ENCODE results near the gene ADIPOR2. TPM values are rescaled to one million over a fixed set of nuclear protein-coding genes. Genes with fewer than 3 reads are reported as not detected.
"Not testable (repeated sequence)": the region's sequence is repeated elsewhere in the genome, so short reads cannot be mapped to it uniquely, and the experiment has no call there.

The ADIPOR2 gene
- total and polyA plus RNA-seq, 3 donors from 2014 or later = 70.6 to 78.3 (median 75.1) TPM

DNA sequence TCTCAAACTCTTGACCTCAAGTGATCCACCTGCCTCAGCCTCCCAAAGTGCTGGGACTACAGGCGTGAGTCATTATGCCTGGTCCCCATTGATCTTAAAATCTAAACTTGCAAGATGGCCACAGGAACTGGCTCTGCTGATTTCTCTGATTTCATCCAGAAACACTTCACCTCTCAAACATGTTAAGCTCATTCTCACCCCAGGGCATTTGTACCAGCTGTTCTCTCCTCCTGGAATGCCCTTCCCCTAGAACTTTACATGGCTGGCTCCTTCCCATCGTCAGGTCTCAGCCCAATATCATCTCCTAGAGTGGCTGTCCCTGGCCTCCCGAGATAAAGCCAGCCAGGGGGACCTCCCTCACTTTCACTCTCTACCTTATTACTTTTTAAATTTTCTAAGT is 124.2 kb downstream of the ADIPOR2 start:
- Histone ChIP-seq H3K9me3 (no peaks in the 10 kb centered on the region), H3K4me3 (no peak overlapping the region), H3K36me3 (ENCODE audit: low read depth, missing control alignments) (no peaks in the 10 kb centered on the region), H3K27ac (no peak overlapping the region), H3K4me1 (peaks cover 4% of the 10 kb centered on the region), H3K27me3 (no peaks in the 10 kb centered on the region)
- 71 to 86% methylated on average over 3 of the region's 3 CpGs for WGBS, 2 donors
- intact Hi-C loops (cut with DNase I; ENCODE audit: low total_unique reads) = no loop called here
- TF ChIP-seq, protein P1, sequence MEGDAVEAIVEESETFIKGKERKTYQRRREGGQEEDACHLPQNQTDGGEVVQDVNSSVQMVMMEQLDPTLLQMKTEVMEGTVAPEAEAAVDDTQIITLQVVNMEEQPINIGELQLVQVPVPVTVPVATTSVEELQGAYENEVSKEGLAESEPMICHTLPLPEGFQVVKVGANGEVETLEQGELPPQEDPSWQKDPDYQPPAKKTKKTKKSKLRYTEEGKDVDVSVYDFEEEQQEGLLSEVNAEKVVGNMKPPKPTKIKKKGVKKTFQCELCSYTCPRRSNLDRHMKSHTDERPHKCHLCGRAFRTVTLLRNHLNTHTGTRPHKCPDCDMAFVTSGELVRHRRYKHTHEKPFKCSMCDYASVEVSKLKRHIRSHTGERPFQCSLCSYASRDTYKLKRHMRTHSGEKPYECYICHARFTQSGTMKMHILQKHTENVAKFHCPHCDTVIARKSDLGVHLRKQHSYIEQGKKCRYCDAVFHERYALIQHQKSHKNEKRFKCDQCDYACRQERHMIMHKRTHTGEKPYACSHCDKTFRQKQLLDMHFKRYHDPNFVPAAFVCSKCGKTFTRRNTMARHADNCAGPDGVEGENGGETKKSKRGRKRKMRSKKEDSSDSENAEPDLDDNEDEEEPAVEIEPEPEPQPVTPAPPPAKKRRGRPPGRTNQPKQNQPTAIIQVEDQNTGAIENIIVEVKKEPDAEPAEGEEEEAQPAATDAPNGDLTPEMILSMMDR (IDR thresholded peaks at IDR 0.05) = no peak
- no peak for TF ChIP-seq POLR2A (IDR thresholded peaks at IDR 0.05)
- DNase-seq = no peak

DNA sequence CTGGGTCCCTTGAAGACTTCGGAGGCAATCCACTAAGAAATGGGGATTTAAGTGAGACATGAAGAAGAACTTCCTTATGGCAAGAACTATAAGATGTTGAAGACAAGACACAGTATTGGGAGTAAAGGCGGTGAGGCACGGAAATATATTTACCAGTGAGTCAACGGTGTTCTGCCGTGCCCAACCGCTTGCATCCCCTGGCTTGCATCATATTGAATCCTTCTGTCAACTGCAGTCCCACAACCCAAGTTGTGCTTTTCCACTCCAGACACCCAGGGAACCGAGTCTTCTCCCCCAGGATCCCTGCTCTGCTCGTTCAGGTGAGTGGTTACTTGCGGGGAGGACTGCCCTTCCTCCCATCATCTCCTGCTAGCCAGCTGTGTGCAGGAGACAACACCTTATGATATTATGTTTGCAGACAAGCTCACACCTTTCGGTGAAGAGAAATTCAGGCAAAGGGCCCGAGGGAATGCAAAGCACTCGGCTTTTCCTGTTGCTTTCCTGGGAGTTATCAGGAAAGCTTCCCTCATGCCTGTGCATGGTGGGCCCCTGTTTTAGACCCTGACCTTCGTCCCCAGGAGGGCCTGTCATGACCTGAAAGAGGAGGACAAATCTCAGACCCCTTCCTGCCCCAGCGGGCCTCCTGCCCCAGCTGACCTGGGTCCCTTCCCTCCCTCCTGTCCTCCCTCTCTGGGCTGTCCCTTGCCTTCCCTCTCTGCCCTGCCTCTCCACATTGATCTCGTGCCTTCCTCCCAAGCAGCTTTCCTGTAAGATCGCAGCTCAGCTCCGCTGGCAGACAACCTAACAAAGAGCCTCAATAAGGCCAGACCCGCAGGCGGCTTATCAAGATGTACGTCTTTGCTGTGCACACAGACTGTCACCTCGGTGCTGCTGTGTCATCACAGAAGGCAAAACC is 125.2 kb downstream of the ADIPOR2 start:
- TF ChIP-seq, protein P1 (IDR thresholded peaks at IDR 0.05) = no peak
- TF ChIP-seq POLR2A (IDR thresholded peaks at IDR 0.05) = no peak
- Histone ChIP-seq H3K36me3 (ENCODE audit: low read depth, missing control alignments) (no peaks in the 10 kb centered on the region), H3K4me3 (no peak overlapping the region), H3K4me1 (peaks cover 9% of the 10 kb centered on the region), H3K27ac (no peak overlapping the region), H3K27me3 (no peaks in the 10 kb centered on the region), H3K9me3 (no peaks in the 10 kb centered on the region)
- WGBS, 2 donors = 69 to 73% methylated on average over 21 of the region's 21 CpGs
- intact Hi-C loops (cut with DNase I; ENCODE audit: low total_unique reads) = no loop called here
- DNase-seq = no peak

DNA sequence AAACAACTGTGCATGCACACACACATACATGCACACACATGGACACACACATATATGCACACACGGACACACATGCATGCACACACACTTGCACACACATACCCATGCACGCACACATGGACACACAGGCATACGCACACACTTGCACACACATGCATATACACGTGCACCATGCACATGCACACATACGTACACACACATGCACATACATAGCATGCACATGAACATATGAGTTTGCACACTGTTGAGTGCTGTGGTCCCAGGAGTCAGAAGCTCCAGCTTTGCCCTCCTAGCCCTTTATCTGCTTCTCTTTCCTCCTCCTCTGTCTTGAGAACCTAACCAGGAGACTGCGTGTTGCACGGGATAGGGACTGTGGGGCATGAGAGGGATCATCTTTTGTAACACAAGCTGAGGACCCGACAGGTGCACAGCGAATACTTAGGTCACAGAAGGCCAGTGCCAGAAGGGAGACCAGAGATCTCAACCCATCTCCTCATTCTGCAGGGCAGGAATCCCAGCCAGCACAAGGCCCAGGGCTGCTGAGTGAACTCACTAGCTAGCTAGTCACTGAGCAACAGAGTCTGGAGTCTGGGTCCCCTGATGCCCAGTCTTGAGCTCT is 126.0 kb downstream of the ADIPOR2 start:
- WGBS, 2 donors = 91 to 96% methylated on average over 9 of the region's 9 CpGs

DNA sequence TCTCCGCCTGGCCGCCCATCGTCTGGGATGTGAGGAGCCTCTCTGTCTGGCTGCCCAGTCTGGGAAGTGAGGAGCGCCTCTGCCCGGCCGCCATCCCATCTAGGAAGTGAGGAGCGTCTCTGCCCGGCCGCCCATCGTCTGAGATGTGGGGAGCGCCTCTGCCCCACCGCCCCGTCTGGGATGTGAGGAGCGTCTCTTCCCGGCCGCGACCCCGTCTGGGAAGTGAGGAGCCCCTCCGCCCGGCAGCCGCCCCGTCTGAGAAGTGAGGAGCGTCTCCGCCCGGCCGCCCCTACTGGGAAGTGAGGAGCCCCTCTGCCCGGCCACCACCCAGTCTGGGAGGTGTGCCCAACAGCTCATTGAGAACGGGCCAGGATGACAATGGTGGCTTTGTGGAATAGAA is 127.1 kb downstream of the ADIPOR2 start:
- intact Hi-C loops (cut with DNase I; ENCODE audit: low total_unique reads); DNase-seq; H3K27me3 ChIP-seq; H3K9me3 ChIP-seq; H3K27ac ChIP-seq; H3K4me1 ChIP-seq; H3K36me3 ChIP-seq (ENCODE audit: low read depth, missing control alignments); H3K4me3 ChIP-seq: not testable (repeated sequence)
- WGBS, 2 donors = 86% methylated on average over 27 of the region's 28 CpGs; no CpG with 5 or more reads in 1 of the 2 donors

More for the DNA sequence above, 126.0 kb downstream of the ADIPOR2 start:
- Histone ChIP-seq H3K27me3 (no peaks in the 10 kb centered on the region), H3K36me3 (ENCODE audit: low read depth, missing control alignments) (no peaks in the 10 kb centered on the region), H3K27ac (no peak overlapping the region), H3K9me3 (no peaks in the 10 kb centered on the region), H3K4me3 (no peak overlapping the region), H3K4me1 (peaks cover 9% of the 10 kb centered on the region)
- intact Hi-C loops (cut with DNase I; ENCODE audit: low total_unique reads) = no loop called here
- no peak for DNase-seq
- TF ChIP-seq POLR2A (IDR thresholded peaks at IDR 0.05) = no peak
- TF ChIP-seq, protein P1 (IDR thresholded peaks at IDR 0.05) = no peak

DNA sequence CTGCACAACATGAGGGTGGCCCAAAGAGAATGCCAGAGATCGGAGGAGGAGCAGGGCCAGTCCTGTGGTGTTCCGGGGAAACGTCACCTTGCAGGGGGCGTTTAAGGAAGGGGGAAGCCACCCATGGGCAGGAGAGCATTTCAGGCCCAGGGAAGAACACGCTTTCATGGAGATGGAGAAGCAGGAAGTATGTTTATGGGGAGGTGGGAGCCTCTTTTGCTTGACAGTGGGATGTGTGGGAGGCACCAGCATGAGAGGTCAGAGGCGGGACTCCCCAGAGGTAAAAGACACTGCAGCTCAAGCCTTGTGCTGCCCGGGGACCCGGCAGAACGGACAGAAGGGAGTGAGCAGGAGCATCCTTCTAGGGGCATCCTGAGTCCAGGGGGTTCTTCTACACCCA is 128.2 kb downstream of the ADIPOR2 start:
- H3K36me3 ChIP-seq (ENCODE audit: low read depth, missing control alignments) = no peaks in the 10 kb centered on the region
- H3K27ac ChIP-seq = no peak overlapping the region
- H3K9me3 ChIP-seq = no peaks in the 10 kb centered on the region
- DNase-seq = no peak
- 46 to 56% methylated on average over 9 of the region's 9 CpGs for WGBS, 2 donors
- H3K4me1 ChIP-seq = peaks cover 9% of the 10 kb centered on the region
- TF ChIP-seq POLR2A (IDR thresholded peaks at IDR 0.05) = no peak
- TF ChIP-seq, protein P1 (IDR thresholded peaks at IDR 0.05) = no peak
- H3K27me3 ChIP-seq = no peaks in the 10 kb centered on the region
- no peak overlapping the region for H3K4me3 ChIP-seq
- intact Hi-C loops (cut with DNase I; ENCODE audit: low total_unique reads) = no loop called here

Data from testis (tissue), 3 donors.